AG10803 (cell line): ENCODE results near the gene CAP1.
A peak's percentile ranks its signal among the peaks of the same experiment; 100 is the strongest.
"Not testable (repeated sequence)": the region's sequence is repeated elsewhere in the genome, so short reads cannot be mapped to it uniquely, and the experiment has no call there.

Experiments used
- DNase-seq: peaks from one replicate; pipeline ENCODE4 v3.0.0; 2010; ENCODE audit warnings: low read depth
- H3K4me3 ChIP-seq: 2 replicates; pipeline ENCODE4 v1.5.1; 2011; ENCODE audit warnings: mild to moderate bottlenecking, low read length, control low read depth
- CTCF ChIP-seq: conservative IDR thresholded peaks from 2 replicates; pipeline ENCODE4 v1.5.1; 2011; ENCODE audit warnings: mild to moderate bottlenecking, low read length, control low read depth, inconsistent platforms

Gene CAP1

GRCh38 chr1:40084750-40085149 is 44.2 kb downstream of the CAP1 start:
- peak; percentile 54 for DNase-seq
- TF ChIP-seq CTCF = peak; percentile 61
- not testable (repeated sequence) for H3K4me3 ChIP-seq

GRCh38 chr1:40090652-40091355 is 50.3 kb downstream of the CAP1 start:
- H3K4me3 ChIP-seq = no peak overlapping the region
- TF ChIP-seq CTCF = no peak
- DNase-seq = peak; percentile 27

GRCh38 chr1:40092241-40092640 is 51.7 kb downstream of the CAP1 start:
- H3K4me3 ChIP-seq = no peak overlapping the region
- DNase-seq = no peak
- TF ChIP-seq CTCF = no peak

- no peak for TF ChIP-seq CTCF
- DNase-seq = peak; percentile 24
- H3K4me3 ChIP-seq = no peak overlapping the region
Measured at GRCh38 chr1:40092706-40093639, 52.4 kb downstream of the CAP1 start.

GRCh38 chr1:40094466-40095110 is 54.1 kb downstream of the CAP1 start:
- no peak for DNase-seq
- no peak overlapping the region for H3K4me3 ChIP-seq
- no peak for TF ChIP-seq CTCF

GRCh38 chr1:40095806-40096205 is 55.3 kb downstream of the CAP1 start:
- no peak for TF ChIP-seq CTCF
- no peak overlapping the region for H3K4me3 ChIP-seq

More at GRCh38 chr1:40095806-40096205, 55.3 kb downstream of the CAP1 start:
- no peak for DNase-seq
